ENCODE data around the gene HMGCS1.

- no peak for TF ChIP-seq CTCF (IDR thresholded peaks at IDR 0.05; ENCODE audit: insufficient read depth, low read depth, low read length)
- TF ChIP-seq EZH2 (IDR thresholded peaks at IDR 0.05; ENCODE audit: insufficient read depth, low read length) = no peak
Measured at GRCh38 chr5:43288269-43288831, 24.9 kb downstream of the HMGCS1 start.

Measured in astrocyte (in vitro differentiated cells and primary cell).